A673 (cell line): ENCODE measurements around the gene MDGA2.

Experiments
- EZH2 ChIP-seq: fragments of 200-600 bp; sonication (generic); IDR thresholded peaks from 2 replicates; pipeline ENCODE4 v1.6.1; 2017; ENCODE audit warnings: borderline replicate concordance, low read depth, mild to moderate bottlenecking, mixed read lengths, antibody characterized with exemption, low read length; ENCODE audit not compliant: poor library complexity, severe bottlenecking
- TF ChIP-seq, protein P1 (sequence below): fragments of 300-800, 200-600 bp; sonication (generic); conservative IDR thresholded peaks from 2 replicates; pipeline ENCODE4 v1.5.1; 2017; ENCODE audit warnings: low read depth, mild to moderate bottlenecking, antibody characterized with exemption, low read length, moderate library complexity, mixed read lengths

DNA sequence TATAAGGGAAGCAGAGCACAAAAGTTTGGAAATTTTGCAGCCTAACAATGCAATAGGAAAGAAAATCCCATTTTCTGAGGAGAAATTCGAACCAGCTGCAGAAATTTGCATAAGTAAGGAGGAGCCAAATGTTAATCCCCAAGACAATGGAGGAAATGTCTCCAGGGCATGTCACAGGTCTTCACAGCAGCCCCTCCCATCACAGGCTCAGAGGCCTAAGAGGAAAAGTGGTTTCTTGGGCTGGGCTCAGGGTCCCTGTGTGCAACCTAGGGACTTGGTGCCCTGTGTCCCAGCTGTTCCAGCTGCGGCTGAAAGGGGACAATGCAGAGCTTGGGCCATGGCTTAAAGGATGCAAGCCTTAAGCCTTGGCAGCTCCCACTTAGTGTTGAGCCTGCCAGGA, 190.0 kb downstream of the MDGA2 start:
- TF ChIP-seq, protein P1, sequence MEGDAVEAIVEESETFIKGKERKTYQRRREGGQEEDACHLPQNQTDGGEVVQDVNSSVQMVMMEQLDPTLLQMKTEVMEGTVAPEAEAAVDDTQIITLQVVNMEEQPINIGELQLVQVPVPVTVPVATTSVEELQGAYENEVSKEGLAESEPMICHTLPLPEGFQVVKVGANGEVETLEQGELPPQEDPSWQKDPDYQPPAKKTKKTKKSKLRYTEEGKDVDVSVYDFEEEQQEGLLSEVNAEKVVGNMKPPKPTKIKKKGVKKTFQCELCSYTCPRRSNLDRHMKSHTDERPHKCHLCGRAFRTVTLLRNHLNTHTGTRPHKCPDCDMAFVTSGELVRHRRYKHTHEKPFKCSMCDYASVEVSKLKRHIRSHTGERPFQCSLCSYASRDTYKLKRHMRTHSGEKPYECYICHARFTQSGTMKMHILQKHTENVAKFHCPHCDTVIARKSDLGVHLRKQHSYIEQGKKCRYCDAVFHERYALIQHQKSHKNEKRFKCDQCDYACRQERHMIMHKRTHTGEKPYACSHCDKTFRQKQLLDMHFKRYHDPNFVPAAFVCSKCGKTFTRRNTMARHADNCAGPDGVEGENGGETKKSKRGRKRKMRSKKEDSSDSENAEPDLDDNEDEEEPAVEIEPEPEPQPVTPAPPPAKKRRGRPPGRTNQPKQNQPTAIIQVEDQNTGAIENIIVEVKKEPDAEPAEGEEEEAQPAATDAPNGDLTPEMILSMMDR, result no peak
- no peak for TF ChIP-seq EZH2
